Cardiac fibroblast (primary cell): Measurements from ENCODE around the gene PRRC2B.

ENCODE experiments used
- DNase-seq, 2 donors: peaks; one replicate each; pipeline versions ENCODE4 v3.0.0 to v3.0.0-alpha.2; 2010; ENCODE audit warnings: low read depth in 2 of 2
- H3K4me3 ChIP-seq, 2 donors: replicated peaks in 1 of 2; 1 replicate in 1 of 2; 2 replicates in 1 of 2; pipeline ENCODE4 v1.5.1; 2011; ENCODE audit warnings: low read depth in 2 of 2, low read length in 2 of 2, mild to moderate bottlenecking in 2 of 2, moderate library complexity in 1 of 2
- TF ChIP-seq, protein P1 (sequence below): IDR thresholded peaks from one replicate; pipeline ENCODE4 v1.5.1; 2011; ENCODE audit warnings: low read depth, mild to moderate bottlenecking, low read length, inconsistent platforms

PRRC2B gene

DNA sequence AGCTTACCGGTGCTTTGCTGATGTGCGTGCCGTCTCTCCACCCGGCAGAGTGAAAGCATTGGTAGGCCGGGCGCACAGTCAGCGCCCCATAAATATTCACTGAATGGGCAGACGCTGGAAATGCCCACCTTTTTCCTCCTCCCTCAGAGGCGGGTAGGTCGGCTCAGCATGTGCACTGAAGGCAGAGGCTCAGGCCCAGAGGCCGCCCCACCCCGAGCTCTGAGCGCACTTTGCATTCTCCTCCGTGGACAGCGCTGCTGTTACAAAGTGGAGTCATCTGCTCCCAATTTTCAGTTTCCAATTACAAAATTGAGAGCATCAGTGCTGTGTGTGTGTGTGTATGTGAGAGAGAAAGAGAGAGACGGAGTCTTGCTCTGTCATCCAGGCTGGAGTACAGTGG is 126.6 kb downstream of the PRRC2B start:
- TF ChIP-seq, protein P1, sequence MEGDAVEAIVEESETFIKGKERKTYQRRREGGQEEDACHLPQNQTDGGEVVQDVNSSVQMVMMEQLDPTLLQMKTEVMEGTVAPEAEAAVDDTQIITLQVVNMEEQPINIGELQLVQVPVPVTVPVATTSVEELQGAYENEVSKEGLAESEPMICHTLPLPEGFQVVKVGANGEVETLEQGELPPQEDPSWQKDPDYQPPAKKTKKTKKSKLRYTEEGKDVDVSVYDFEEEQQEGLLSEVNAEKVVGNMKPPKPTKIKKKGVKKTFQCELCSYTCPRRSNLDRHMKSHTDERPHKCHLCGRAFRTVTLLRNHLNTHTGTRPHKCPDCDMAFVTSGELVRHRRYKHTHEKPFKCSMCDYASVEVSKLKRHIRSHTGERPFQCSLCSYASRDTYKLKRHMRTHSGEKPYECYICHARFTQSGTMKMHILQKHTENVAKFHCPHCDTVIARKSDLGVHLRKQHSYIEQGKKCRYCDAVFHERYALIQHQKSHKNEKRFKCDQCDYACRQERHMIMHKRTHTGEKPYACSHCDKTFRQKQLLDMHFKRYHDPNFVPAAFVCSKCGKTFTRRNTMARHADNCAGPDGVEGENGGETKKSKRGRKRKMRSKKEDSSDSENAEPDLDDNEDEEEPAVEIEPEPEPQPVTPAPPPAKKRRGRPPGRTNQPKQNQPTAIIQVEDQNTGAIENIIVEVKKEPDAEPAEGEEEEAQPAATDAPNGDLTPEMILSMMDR = no peak
- no peak for DNase-seq
- H3K4me3 ChIP-seq = no peak overlapping the region

DNA sequence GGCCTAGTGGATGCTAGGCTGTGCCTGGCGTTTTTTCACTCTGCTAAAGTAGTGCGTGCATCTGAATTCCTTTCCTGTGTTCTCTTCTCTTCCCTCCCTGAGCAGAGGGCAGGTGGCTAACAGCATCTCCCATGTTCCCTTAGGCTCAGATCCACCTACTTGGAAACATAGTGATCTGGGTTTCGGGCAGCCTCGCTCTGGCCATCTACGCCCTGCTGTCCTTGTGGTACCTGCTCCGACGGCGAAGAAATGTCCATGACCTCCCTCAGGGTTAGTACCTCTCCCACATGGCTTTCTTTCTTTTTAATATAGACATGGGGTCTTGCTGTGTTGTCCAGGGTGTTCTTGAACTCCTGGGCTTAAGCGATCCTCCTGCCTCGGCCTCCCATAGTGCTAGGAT is 127.3 kb downstream of the PRRC2B start:
- TF ChIP-seq, protein P1 = no peak
- DNase-seq = no peak
- no peak overlapping the region for H3K4me3 ChIP-seq

DNA sequence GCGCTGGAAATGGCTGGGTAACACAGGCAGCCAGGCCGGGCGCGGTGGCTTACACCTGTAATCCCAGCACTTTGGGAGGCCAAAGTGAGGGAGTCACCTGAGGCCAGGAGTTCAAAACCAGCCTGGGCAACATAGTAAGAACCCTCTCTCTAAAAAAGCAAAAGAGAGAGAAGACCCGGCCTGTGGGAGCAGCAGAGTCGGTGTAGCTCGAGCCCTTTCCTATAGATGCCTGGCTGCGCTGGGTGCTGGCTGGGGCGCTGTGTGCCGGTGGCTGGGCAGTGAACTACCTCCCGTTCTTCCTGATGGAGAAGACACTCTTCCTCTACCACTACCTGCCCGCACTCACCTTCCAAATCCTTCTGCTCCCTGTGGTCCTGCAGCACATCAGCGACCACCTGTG is 127.9 kb downstream of the PRRC2B start:
- no peak overlapping the region for H3K4me3 ChIP-seq
- no peak for DNase-seq
- TF ChIP-seq, protein P1 = no peak

DNA sequence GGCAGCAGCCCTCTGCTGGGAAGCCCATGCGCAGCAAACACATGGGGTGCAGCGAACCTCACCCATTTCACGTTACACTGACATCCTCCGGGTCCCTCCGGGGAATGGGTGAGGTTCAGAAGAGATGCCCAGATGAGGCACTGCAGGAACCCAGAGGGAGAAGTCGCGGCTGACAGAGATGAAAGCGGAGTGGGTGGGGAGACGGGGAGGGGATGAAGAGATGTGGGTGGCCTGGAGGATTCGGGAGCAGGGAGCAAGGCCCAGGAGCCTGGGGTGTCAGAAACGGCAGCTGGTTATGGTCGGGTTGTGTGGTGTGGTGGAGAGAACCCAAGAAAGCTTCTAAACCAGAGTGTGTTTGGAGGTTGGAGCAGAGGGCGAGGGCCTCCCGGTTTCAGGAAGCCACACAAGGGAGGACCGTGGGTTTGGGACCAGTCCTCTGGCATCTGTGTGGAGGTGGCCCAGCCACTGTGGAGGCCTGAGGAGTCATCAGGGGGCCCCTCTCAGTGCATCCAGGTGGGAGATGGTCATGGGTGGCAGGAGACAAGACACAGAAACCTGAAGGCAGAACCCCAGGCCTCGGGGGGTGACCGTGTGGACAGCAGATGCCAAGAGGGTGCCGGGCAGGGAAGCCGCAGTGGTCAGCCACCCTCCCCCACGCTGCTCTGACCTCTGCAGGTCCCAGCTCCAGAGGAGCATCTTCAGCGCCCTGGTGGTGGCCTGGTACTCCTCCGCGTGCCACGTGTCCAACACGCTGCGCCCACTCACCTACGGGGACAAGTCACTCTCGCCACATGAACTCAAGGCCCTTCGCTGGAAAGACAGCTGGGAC is 128.6 kb downstream of the PRRC2B start:
- no peak overlapping the region for H3K4me3 ChIP-seq
- TF ChIP-seq, protein P1 = no peak
- no peak for DNase-seq

DNA sequence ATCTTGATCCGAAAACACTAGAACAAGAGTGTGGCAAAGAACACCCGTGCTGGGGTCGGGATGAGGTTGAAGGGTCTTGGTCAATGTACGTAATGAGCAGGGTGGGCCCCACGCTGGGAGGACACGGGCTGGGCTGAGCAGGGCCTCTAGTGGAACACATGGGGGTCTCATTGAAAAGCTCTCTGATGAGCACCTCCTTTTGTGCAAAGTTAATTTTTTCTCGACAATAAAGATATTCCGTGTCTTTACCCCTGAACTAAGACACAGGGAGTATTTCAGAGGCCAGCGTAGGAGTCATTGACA is 129.2 kb downstream of the PRRC2B start:
- H3K4me3 ChIP-seq = no peak overlapping the region
- TF ChIP-seq, protein P1 = no peak
- DNase-seq = no peak

DNA sequence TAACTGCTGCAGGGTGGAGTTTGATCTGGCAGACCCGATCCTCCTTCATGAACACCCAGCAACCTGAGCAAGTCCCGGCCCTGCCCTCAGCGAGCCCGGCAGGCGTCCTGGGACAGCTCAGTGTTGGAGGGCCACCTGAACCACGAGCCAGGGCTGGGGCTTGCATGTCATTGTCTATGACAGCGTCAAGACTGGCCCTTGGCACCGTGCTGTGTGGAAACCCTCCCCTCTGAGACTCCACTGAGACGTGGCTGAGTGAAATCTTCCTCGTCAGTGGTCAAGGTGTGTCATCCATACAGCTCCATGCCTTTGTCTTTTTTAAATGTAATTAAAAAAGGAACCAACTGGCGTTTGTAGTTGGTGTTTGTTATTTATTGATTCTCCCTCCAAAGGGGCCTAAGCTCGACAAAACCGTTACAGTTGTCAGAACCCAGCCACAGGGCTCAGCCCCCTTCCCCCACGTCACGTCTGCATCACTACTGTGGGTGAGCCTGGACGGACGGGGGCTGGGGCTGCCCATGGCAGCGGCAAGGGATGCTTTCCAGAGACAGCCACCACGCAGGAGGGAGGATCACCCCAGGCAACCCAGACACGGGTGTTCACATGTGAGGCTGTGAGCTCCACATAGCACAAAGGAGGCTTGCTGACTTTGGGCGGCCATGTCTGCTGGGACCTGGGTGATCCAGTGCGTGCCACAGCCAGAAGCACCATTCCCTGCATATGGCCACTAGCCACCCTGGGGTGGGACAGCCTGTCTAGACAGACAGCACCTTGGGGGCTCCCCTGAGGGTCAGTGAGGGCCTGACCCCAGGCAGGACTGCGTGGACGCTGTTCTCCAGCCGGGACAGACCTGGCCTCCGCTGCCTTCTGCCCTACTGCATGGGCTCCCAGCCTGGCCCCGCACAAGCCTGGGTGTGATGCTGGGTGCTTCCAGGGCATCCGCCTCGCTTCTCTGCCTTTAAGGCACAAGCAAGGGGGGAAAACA is 129.9 kb downstream of the PRRC2B start:
- TF ChIP-seq, protein P1 = no peak
- DNase-seq = no peak
- no peak overlapping the region for H3K4me3 ChIP-seq
